ENCODE measurements around the gene ARIH2. TPM values are rescaled to one million over a fixed set of nuclear protein-coding genes. Genes with fewer than 3 reads are reported as not detected.

The ARIH2 gene
- total and polyA plus RNA-seq, 9 of the 15 experiments (the other 6 are each of a cell fraction or from before 2014, with no cell fraction given), result 27.0 to 120 (median 108) TPM

DNA sequence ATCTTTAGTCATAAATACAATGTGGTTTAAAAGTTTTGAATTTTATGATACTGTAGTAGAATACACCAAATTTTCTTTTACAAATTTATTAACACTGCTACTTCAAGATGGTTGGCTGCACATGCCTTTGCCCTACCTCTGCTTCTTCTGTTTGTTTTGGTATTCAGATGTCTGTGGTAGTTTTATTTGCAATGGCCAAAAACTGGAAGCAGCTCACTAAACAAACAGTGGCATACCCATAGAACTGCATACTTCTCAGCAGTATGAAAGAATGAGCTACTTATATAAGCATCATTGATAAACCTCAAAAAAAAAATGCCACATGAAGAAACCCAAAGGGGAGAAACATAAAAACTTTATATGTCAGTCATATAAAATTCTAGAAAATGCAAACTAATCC lies 19.5 kb downstream of the ARIH2 start:
- Histone ChIP-seq H3K79me2 (ENCODE audit: control insufficient read depth, insufficient read depth, low read length) (peaks cover 60% of the 10 kb centered on the region), H3K9ac (ENCODE audit: insufficient read depth in 1 of 2, low read depth in 2 of 2, low read length in 2 of 2) (no peak overlapping the region), H3K36me3 (ENCODE audit: control insufficient read depth, insufficient read depth, low read length) (peaks cover 47% of the 10 kb centered on the region), H3K4me2 (ENCODE audit: insufficient read depth, low read length) (no peak overlapping the region), H4K20me1 (replicated peaks; ENCODE audit: control insufficient read depth, insufficient read depth, low read length) (peaks cover 13% of the 10 kb centered on the region), H3K9me1 (ENCODE audit: control insufficient read depth, insufficient read depth, low read length) (peaks cover 4% of the 10 kb centered on the region), H3K27me3 (ENCODE audit: control insufficient read depth in 2 of 2, insufficient read depth in 2 of 2, low read length in 2 of 2) (no peaks in the 10 kb centered on the region), H3K27ac (ENCODE audit: extremely low read depth, low read depth, low read length) (no peak overlapping the region), H2AFZ (ENCODE audit: low read depth, low read length) (no peak overlapping the region), H3K4me1 (replicated peaks in 1 of 2; ENCODE audit: control insufficient read depth in 2 of 2, insufficient read depth in 2 of 2, low read length in 2 of 2) (peaks cover 0 to 17% of the 10 kb centered on the region in 2 experiments; a peak in 4 of 5 replicates), H3K4me3 (no peak overlapping the region), H3K9me3 (replicated peaks; ENCODE audit: control insufficient read depth, insufficient read depth, low read depth, low read length) (no peaks in the 10 kb centered on the region)
- FAIRE-seq (no peak), DNase-seq (ENCODE audit: extremely low read depth in 1 of 4, low spot score in 3 of 4) (no peak), ATAC-seq (no peak)
- TF ChIP-seq SIRT6 (IDR thresholded peaks at IDR 0.05; ENCODE audit: low read depth, low read length) (no peak), ZNF23 (CRISPR knock-in tag; IDR thresholded peaks at IDR 0.05) (no peak), HLTF (IDR thresholded peaks at IDR 0.05) (no peak), CHD2 (IDR thresholded peaks at IDR 0.05; ENCODE audit: low read depth, low read length) (no peak), KLF10 (CRISPR knock-in tag; IDR thresholded peaks at IDR 0.05) (no peak), NFRKB (IDR thresholded peaks at IDR 0.05; ENCODE audit: low read depth) (no peak), ZBED1 (IDR thresholded peaks at IDR 0.05) (no peak), FOXK2 (conservative IDR thresholded peaks at IDR 0.05 in 1 of 2, IDR thresholded peaks at IDR 0.05 in 1 of 2; ENCODE audit: low read depth in 2 of 2) (no peak), MYNN (IDR thresholded peaks at IDR 0.05) (no peak), MYNN (CRISPR knock-in tag; IDR thresholded peaks at IDR 0.05) (no peak), ZNF696 (CRISPR knock-in tag; conservative IDR thresholded peaks at IDR 0.05) (no peak), YBX1 (IDR thresholded peaks at IDR 0.05) (no peak), ATF1 (CRISPR knock-in tag; IDR thresholded peaks at IDR 0.05) (no peak), ATF1 (tag; IDR thresholded peaks at IDR 0.05) (no peak), ZNF668 (CRISPR knock-in tag; IDR thresholded peaks at IDR 0.05) (no peak), SIX5 (IDR thresholded peaks at IDR 0.05; ENCODE audit: borderline replicate concordance in 1 of 2, insufficient read depth in 1 of 2, low read depth in 1 of 2, low read length in 2 of 2) (no peak), ELF4 (CRISPR knock-in tag; IDR thresholded peaks at IDR 0.05) (no peak), RAD51 (IDR thresholded peaks at IDR 0.05; ENCODE audit: borderline replicate concordance, low read depth) (no peak)
- TF ChIP-seq, protein P1, sequence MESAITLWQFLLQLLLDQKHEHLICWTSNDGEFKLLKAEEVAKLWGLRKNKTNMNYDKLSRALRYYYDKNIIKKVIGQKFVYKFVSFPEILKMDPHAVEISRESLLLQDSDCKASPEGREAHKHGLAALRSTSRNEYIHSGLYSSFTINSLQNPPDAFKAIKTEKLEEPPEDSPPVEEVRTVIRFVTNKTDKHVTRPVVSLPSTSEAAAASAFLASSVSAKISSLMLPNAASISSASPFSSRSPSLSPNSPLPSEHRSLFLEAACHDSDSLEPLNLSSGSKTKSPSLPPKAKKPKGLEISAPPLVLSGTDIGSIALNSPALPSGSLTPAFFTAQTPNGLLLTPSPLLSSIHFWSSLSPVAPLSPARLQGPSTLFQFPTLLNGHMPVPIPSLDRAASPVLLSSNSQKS (CRISPR knock-in tag; IDR thresholded peaks at IDR 0.05), result no peak
- TF ChIP-seq, protein P2, sequence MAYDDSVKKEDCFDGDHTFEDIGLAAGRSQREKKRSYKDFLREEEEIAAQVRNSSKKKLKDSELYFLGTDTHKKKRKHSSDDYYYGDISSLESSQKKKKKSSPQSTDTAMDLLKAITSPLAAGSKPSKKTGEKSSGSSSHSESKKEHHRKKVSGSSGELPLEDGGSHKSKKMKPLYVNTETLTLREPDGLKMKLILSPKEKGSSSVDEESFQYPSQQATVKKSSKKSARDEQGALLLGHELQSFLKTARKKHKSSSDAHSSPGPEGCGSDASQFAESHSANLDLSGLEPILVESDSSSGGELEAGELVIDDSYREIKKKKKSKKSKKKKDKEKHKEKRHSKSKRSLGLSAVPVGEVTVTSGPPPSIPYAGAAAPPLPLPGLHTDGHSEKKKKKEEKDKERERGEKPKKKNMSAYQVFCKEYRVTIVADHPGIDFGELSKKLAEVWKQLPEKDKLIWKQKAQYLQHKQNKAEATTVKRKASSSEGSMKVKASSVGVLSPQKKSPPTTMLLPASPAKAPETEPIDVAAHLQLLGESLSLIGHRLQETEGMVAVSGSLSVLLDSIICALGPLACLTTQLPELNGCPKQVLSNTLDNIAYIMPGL (CRISPR knock-in tag; IDR thresholded peaks at IDR 0.05), result no peak
- TF ChIP-seq, protein P3, sequence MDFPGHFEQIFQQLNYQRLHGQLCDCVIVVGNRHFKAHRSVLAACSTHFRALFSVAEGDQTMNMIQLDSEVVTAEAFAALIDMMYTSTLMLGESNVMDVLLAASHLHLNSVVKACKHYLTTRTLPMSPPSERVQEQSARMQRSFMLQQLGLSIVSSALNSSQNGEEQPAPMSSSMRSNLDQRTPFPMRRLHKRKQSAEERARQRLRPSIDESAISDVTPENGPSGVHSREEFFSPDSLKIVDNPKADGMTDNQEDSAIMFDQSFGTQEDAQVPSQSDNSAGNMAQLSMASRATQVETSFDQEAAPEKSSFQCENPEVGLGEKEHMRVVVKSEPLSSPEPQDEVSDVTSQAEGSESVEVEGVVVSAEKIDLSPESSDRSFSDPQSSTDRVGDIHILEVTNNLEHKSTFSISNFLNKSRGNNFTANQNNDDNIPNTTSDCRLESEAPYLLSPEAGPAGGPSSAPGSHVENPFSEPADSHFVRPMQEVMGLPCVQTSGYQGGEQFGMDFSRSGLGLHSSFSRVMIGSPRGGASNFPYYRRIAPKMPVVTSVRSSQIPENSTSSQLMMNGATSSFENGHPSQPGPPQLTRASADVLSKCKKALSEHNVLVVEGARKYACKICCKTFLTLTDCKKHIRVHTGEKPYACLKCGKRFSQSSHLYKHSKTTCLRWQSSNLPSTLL (IDR thresholded peaks at IDR 0.05), result no peak
- POLR2A ChIA-PET, result interaction anchor here (0.5 to 1.5 kb wide), 3 partner anchors 9 to 72 kb away, joined by 3 read pairs; no protein-coding TSS in a partner anchor
- intact Hi-C loops (cut with micrococcal nuclease), result no loop called here
- in situ Hi-C loops (cut with MboI), result no loop called here
- CTCF ChIA-PET (ENCODE audit: low intra/inter-chr PET ratio), result no interaction called here
- no TSS peak for BruUV-seq (replicated peaks)
